Aorta (tissue), 5 donors: ENCODE data around the gene CBARP. TPM values are rescaled to one million over a fixed set of nuclear protein-coding genes. Genes with fewer than 3 reads are reported as not detected.

Source experiments
- ATAC-seq: fragments of 200-7000 bp; cut with Tn5 transposase; one replicate; pipeline ENCODE4 v1.9.1; 2022; ENCODE audit warnings: moderate library complexity; ENCODE audit not compliant: low FRiP score
- DNase-seq, 2 donors: peaks; one replicate each; pipeline ENCODE4 v3.0.0-alpha.2; 2020
- H3K27ac ChIP-seq, 2 donors: one replicate each; pipeline ENCODE4 v1.5.1; 2013; ENCODE audit warnings: low read length in 2 of 2, mild to moderate bottlenecking in 2 of 2, moderate library complexity in 2 of 2, control low read depth in 1 of 2, inconsistent platforms in 1 of 2, low read depth in 1 of 2
- H3K27me3 ChIP-seq, 2 donors: one replicate each; pipeline ENCODE4 v1.6.1; 2013; ENCODE audit warnings: control low read depth in 1 of 2, low read length in 1 of 2, mild to moderate bottlenecking in 1 of 2, moderate library complexity in 1 of 2; ENCODE audit not compliant: insufficient read depth in 2 of 2, control insufficient read depth in 1 of 2
- H3K36me3 ChIP-seq, 2 donors: one replicate each; pipeline ENCODE4 v1.6.1; 2013; ENCODE audit warnings: control low read depth in 1 of 2, low read length in 1 of 2, mild to moderate bottlenecking in 1 of 2; ENCODE audit not compliant: insufficient read depth in 2 of 2, control insufficient read depth in 1 of 2
- H3K4me1 ChIP-seq, 2 donors: one replicate each; pipeline ENCODE4 v1.6.1; 2013; ENCODE audit warnings: low read length in 2 of 2, control low read depth in 1 of 2, mild to moderate bottlenecking in 1 of 2, moderate library complexity in 1 of 2; ENCODE audit not compliant: insufficient read depth in 2 of 2, control insufficient read depth in 1 of 2
- H3K4me3 ChIP-seq, 2 donors: one replicate each; pipeline ENCODE4 v1.5.1; 2013; ENCODE audit warnings: low read length in 2 of 2, control low read depth in 1 of 2, mild to moderate bottlenecking in 1 of 2
- H3K9me3 ChIP-seq: one replicate; pipeline ENCODE4 v1.6.1; 2013; ENCODE audit warnings: mild to moderate bottlenecking, low read length; ENCODE audit not compliant: control insufficient read depth
- WGBS, 2 donors: extraction: QIAGEN DNeasy Blood & Tissue Kit; methylation state at CpG; one replicate each; pipeline ENCODE4 v1.1.7; 2013; 5-methylcytosine and 5-hydroxymethylcytosine counted together
- intact Hi-C, 2 donors: fragments of 100-400 bp; cut with DNase I; formaldehyde crosslinking; loops; one replicate each; pipeline versions ENCODE4 v1.14.2 to v1.15.0; 2022
- polyA plus RNA-seq, 2 donors: library from polyadenylated mRNA; stranded (reverse); fragments of 200-250 nt; gene quantifications; one replicate each; pipeline ENCODE4 v1.2.3, GENCODE V29; 2013
- total RNA-seq, 2 donors: library from RNA; stranded (reverse); fragmentation: NEBNext Ultra II Directional; extraction: Animal tissue kit (Norgen Biotek cat#: 25700); gene quantifications; one replicate each; pipeline ENCODE4 v1.2.1, GENCODE V29; 2021
- donor health status: healthy with polysubstance abuse.
- donor health status: Bipolar disorder and iron deficiency.
- donor health status: DM: no; HTN: no; CAD: no.
- donor health status: DM: no; HTN: no; CAD: no.
- donor health status: DM: yes; HTN: yes; CAD: no.

Gene CBARP
- total and polyA plus RNA-seq, 4 donors = 0.88 to 3.7 (median 2.0) TPM

DNA sequence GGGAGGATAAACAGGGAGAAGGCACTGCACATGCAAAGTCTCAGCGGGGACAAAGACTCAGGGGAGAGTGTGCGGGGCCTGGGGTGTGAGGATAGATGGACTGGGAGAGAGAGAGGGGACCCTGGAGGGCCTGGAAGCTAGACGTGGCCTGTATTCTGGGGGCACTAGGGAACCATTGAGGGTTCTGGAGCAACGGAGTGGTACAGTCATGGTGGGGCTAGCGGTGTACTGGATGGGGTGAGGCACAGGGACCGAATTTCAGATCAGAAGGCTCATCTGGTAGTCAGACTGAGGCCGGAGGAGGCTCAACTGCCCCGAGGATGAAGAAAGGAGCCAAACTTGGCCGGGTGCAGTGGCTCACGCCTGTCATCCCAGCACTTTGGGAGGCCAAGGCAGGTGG lies 55.7 kb downstream of the CBARP start:
- H3K4me1 ChIP-seq = no peaks in the 10 kb centered on the region
- H3K27ac ChIP-seq = no peak overlapping the region
- no peaks in the 10 kb centered on the region for H3K9me3 ChIP-seq
- DNase-seq (no peak), ATAC-seq (no peak)
- no peaks in the 10 kb centered on the region for H3K27me3 ChIP-seq
- H3K4me3 ChIP-seq = no peak overlapping the region
- H3K36me3 ChIP-seq = no peaks in the 10 kb centered on the region
- WGBS, 2 donors = 95 to 98% methylated on average over 10 of the region's 10 CpGs
- intact Hi-C loops = no loop called here

DNA sequence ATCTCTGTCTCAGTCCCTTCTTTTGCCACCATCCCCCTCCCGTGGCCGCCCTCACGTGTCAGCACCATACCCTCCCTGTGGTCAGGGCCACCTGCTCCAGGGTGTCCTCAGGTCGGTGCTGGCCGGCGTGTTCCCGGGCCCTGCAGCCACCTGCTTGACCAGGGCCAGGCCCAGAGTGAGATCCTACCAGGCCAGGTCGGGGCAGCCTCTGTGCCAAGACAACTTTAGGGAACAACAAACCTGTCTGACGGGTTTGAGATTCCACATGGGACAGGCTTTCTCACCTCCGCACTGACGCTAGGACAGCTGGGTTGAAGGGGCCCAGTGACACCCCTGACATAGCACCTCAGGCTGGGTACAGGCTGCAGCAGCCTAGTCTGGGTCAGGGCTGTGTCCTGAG lies 56.2 kb downstream of the CBARP start:
- no peak overlapping the region for H3K27ac ChIP-seq
- no peaks in the 10 kb centered on the region for H3K36me3 ChIP-seq
- 91 to 93% methylated on average over 11 of the region's 11 CpGs for WGBS, 2 donors
- intact Hi-C loops = no loop called here
- no peaks in the 10 kb centered on the region for H3K27me3 ChIP-seq
- no peak overlapping the region for H3K4me3 ChIP-seq
- no peaks in the 10 kb centered on the region for H3K9me3 ChIP-seq
- no peak for ATAC-seq
- DNase-seq = no peak
- no peaks in the 10 kb centered on the region for H3K4me1 ChIP-seq

Other genes with a start within 250 kb of the CBARP start
- 1 to 10 TPM in 1 of 2 donors, under 1 TPM in 1; 0.10 to 1.3 TPM for gene GRIN3B, start 237.6 kb downstream of the CBARP start, total RNA-seq
- not detected for gene GRIN3B, start 237.6 kb downstream of the CBARP start, polyA plus RNA-seq
- gene TMEM259, start 216.9 kb downstream of the CBARP start, total RNA-seq = 100 to 1,000 TPM; 118 to 142 TPM
- 100 to 1,000 TPM in 1 of 2 donors, 10 to 100 TPM in 1; 50.1 to 434 TPM for gene TMEM259, start 216.9 kb downstream of the CBARP start, polyA plus RNA-seq
- not detected for gene RNU6-2, start 216.5 kb downstream of the CBARP start, total RNA-seq
- gene RNU6-2, start 216.5 kb downstream of the CBARP start, polyA plus RNA-seq = not detected
- gene CNN2, start 211.4 kb downstream of the CBARP start, total RNA-seq = 100 to 1,000 TPM; 142 to 185 TPM
- gene CNN2, start 211.4 kb downstream of the CBARP start, polyA plus RNA-seq = 100 to 1,000 TPM in 1 of 2 donors, 10 to 100 TPM in 1; 53.2 to 141 TPM
- gene ABCA7, start 197.9 kb downstream of the CBARP start, total RNA-seq = 10 to 100 TPM in 1 of 2 donors, 1 to 10 TPM in 1; 9.5 to 20.6 TPM
- gene ABCA7, start 197.9 kb downstream of the CBARP start, polyA plus RNA-seq = 1 to 10 TPM; 1.9 to 7.6 TPM
- 10 to 100 TPM; 15.3 to 38.6 TPM for gene ARHGAP45, start 170.8 kb downstream of the CBARP start, total RNA-seq
- gene ARHGAP45, start 170.8 kb downstream of the CBARP start, polyA plus RNA-seq = 10 to 100 TPM in 1 of 2 donors, 1 to 10 TPM in 1; 7.4 to 21.8 TPM
- gene POLR2E, start 142.6 kb downstream of the CBARP start, total RNA-seq = 10 to 100 TPM; 83.5 to 95.6 TPM
- 100 to 1,000 TPM in 1 of 2 donors, 10 to 100 TPM in 1; 91.5 to 116 TPM for gene POLR2E, start 142.6 kb downstream of the CBARP start, polyA plus RNA-seq
- gene GPX4, start 134.0 kb downstream of the CBARP start, total RNA-seq = 100 to 1,000 TPM; 165 to 236 TPM
- 100 to 1,000 TPM; 696 to 786 TPM for gene GPX4, start 134.0 kb downstream of the CBARP start, polyA plus RNA-seq
- gene SBNO2, start 63.7 kb downstream of the CBARP start, total RNA-seq = 100 to 1,000 TPM in 1 of 2 donors, 10 to 100 TPM in 1; 97.2 to 165 TPM
- gene SBNO2, start 63.7 kb downstream of the CBARP start, polyA plus RNA-seq = 10 to 100 TPM; 11.0 to 53.3 TPM
- 10 to 100 TPM; 39.4 to 59.5 TPM for gene STK11, start 32.2 kb downstream of the CBARP start, total RNA-seq
- 10 to 100 TPM; 30.1 to 58.9 TPM for gene STK11, start 32.2 kb downstream of the CBARP start, polyA plus RNA-seq
- 100 to 1,000 TPM in 1 of 2 donors, 10 to 100 TPM in 1; 92.8 to 102 TPM for gene ATP5F1D, start 3.7 kb upstream of the CBARP start, total RNA-seq
- 100 to 1,000 TPM; 131 to 164 TPM for gene ATP5F1D, start 3.7 kb upstream of the CBARP start, polyA plus RNA-seq
- 100 to 1,000 TPM; 112 to 121 TPM for gene MIDN, start 10.6 kb upstream of the CBARP start, total RNA-seq
- 10 to 100 TPM; 11.8 to 27.4 TPM for gene MIDN, start 10.6 kb upstream of the CBARP start, polyA plus RNA-seq
- 100 to 1,000 TPM; 391 to 397 TPM for gene CIRBP, start 31.3 kb upstream of the CBARP start, total RNA-seq
- gene CIRBP, start 31.3 kb upstream of the CBARP start, polyA plus RNA-seq = 1,000 to 10,000 TPM in 1 of 2 donors, 100 to 1,000 TPM in 1; 252 to 1,634 TPM
- gene FAM174C, start 37.5 kb upstream of the CBARP start, total RNA-seq = 10 to 100 TPM; 21.9 to 23.3 TPM
- 10 to 100 TPM; 43.8 to 68.8 TPM for gene FAM174C, start 37.5 kb upstream of the CBARP start, polyA plus RNA-seq
- gene EFNA2, start 47.9 kb upstream of the CBARP start, total RNA-seq = not detected
- 1 to 10 TPM in 1 of 2 donors, not detected in 1; 2.8 TPM for gene EFNA2, start 47.9 kb upstream of the CBARP start, polyA plus RNA-seq
- gene NDUFS7, start 145.9 kb upstream of the CBARP start, total RNA-seq = 10 to 100 TPM; 47.7 to 47.8 TPM
- gene NDUFS7, start 145.9 kb upstream of the CBARP start, polyA plus RNA-seq = 100 to 1,000 TPM in 1 of 2 donors, 10 to 100 TPM in 1; 72.6 to 105 TPM
- gene GAMT, start 163.5 kb upstream of the CBARP start, total RNA-seq = 10 to 100 TPM in 1 of 2 donors, 1 to 10 TPM in 1; 7.9 to 16.1 TPM
- gene GAMT, start 163.5 kb upstream of the CBARP start, polyA plus RNA-seq = 10 to 100 TPM; 21.2 to 40.2 TPM
- 10 to 100 TPM; 75.2 to 77.9 TPM for gene DAZAP1, start 169.6 kb upstream of the CBARP start, total RNA-seq
- gene DAZAP1, start 169.6 kb upstream of the CBARP start, polyA plus RNA-seq = 10 to 100 TPM; 44.8 to 79.0 TPM
- gene RPS15, start 200.4 kb upstream of the CBARP start, total RNA-seq = 100 to 1,000 TPM; 707 to 750 TPM
- 1,000 to 10,000 TPM; 2,784 to 2,878 TPM for gene RPS15, start 200.4 kb upstream of the CBARP start, polyA plus RNA-seq
- under 1 TPM; 0.26 to 0.42 TPM for gene APC2, start 212.1 kb upstream of the CBARP start, total RNA-seq
- gene APC2, start 212.1 kb upstream of the CBARP start, polyA plus RNA-seq = under 1 TPM in 1 of 2 donors, not detected in 1; 0.03 TPM
- 10 to 100 TPM; 19.7 to 26.0 TPM for gene C19orf25, start 241.2 kb upstream of the CBARP start, total RNA-seq
- gene C19orf25, start 241.2 kb upstream of the CBARP start, polyA plus RNA-seq = 10 to 100 TPM; 19.0 to 33.5 TPM